Endothelial cell of umbilical vein (primary cell): ENCODE measurements around the gene PERCC1. TPM values are rescaled to one million over a fixed set of nuclear protein-coding genes. Genes with fewer than 3 reads are reported as not detected.

Experiments
- BruUV-seq: library from RNA; stranded (reverse); fragments of 400-500 nt; replicated peaks from 2 replicates; lab custom pipeline; 2021; lab: Mats Ljungman, UMichigan
- CTCF ChIA-PET: fragments of 300-600, 350-600 bp; sonication (Branson Sonifier 250); formaldehyde crosslinking; loops from one replicate; lab custom pipeline; 2021; ENCODE audit warnings: antibody characterized with exemption, inconsistent platforms; lab: Charles Lee
- POLR2A ChIA-PET: fragments of 300-600, 350-600 bp; sonication (Branson Sonifier 250); formaldehyde crosslinking; loops from one replicate; lab custom pipeline; 2021; ENCODE audit warnings: antibody characterized with exemption, inconsistent platforms; lab: Charles Lee
- DNase-seq: peaks from one replicate; pipeline ENCODE4 v3.0.0-alpha.2; 2011; ENCODE audit warnings: low read depth, low spot score
- FAIRE-seq: peaks from 2 replicates; lab custom pipeline; 2011; peaks lifted over from hg19 to GRCh38; lab: Jason Lieb, UNC
- H2AFZ ChIP-seq: 2 replicates; pipeline ENCODE4 v1.6.0; 2012; ENCODE audit warnings: low read depth, low read length, control low read depth, inconsistent platforms
- H3K27ac ChIP-seq: 2 replicates; pipeline ENCODE4 v1.5.1; 2011; ENCODE audit warnings: low read depth, mild to moderate bottlenecking, control low read depth, low read length, moderate library complexity; ENCODE audit not compliant: insufficient read depth
- H3K27me3 ChIP-seq, 2 experiments: 2 replicates each; pipeline versions ENCODE4 v1.6.0 to v1.6.1; 2011; ENCODE audit warnings: low read length in 2 of 2, mixed read lengths in 1 of 2; ENCODE audit not compliant: control insufficient read depth in 2 of 2, insufficient read depth in 2 of 2
- H3K36me3 ChIP-seq, 2 experiments: 2 replicates in 1 of 2; 3 replicates in 1 of 2; pipeline ENCODE4 v1.5.1; 2011; ENCODE audit warnings: low read length in 2 of 2, mild to moderate bottlenecking in 1 of 2, moderate library complexity in 1 of 2; ENCODE audit not compliant: control insufficient read depth in 2 of 2, insufficient read depth in 2 of 2; ENCODE audit errors: extremely low read depth in 1 of 2
- H3K4me1 ChIP-seq: 3 replicates; pipeline ENCODE4 v1.5.1; 2011; ENCODE audit warnings: mild to moderate bottlenecking, low read length; ENCODE audit not compliant: control insufficient read depth, insufficient read depth; ENCODE audit errors: extremely low read depth
- H3K4me2 ChIP-seq: 2 replicates; pipeline ENCODE4 v1.6.1; 2011; ENCODE audit warnings: low read length, control low read depth, mixed read lengths; ENCODE audit not compliant: insufficient read depth
- H3K4me3 ChIP-seq, 3 experiments: fragments of 200-600 bp in 1 of 3; sonication (generic), shearing (Covaris generic) in 1 of 3; replicated peaks in 1 of 3; 2 replicates each; pipeline ENCODE4 v1.5.1; 2011 to 2016; ENCODE audit warnings: control low read depth in 3 of 3, low read length in 3 of 3, mild to moderate bottlenecking in 2 of 3, inconsistent platforms in 1 of 3, low read depth in 1 of 3, moderate library complexity in 1 of 3; ENCODE audit not compliant: insufficient read depth in 1 of 3
- H3K79me2 ChIP-seq: 2 replicates; pipeline ENCODE4 v1.6.0; 2012; ENCODE audit warnings: low read length, inconsistent platforms; ENCODE audit not compliant: control insufficient read depth, insufficient read depth
- H3K9ac ChIP-seq: replicated peaks from 2 replicates; pipeline ENCODE3; 2011; ENCODE audit warnings: low read length, control low read depth; ENCODE audit not compliant: insufficient read depth; ENCODE audit errors: extremely low read depth
- H3K9me1 ChIP-seq: replicated peaks from 3 replicates; pipeline ENCODE4 v1.6.0; 2011; ENCODE audit warnings: mild to moderate bottlenecking, low read length; ENCODE audit not compliant: control insufficient read depth, insufficient read depth; ENCODE audit errors: extremely low read depth
- H3K9me3 ChIP-seq: replicated peaks from 2 replicates; pipeline ENCODE4 v1.5.1; 2012; ENCODE audit warnings: low read length, inconsistent platforms; ENCODE audit not compliant: control insufficient read depth, insufficient read depth
- H4K20me1 ChIP-seq: replicated peaks from 2 replicates; pipeline ENCODE3; 2011; ENCODE audit warnings: mild to moderate bottlenecking, low read length; ENCODE audit not compliant: control insufficient read depth, insufficient read depth; ENCODE audit errors: extremely low read depth
- EZH2 ChIP-seq: IDR thresholded peaks from 2 replicates; pipeline ENCODE4 v1.6.1; 2012; ENCODE audit warnings: borderline replicate concordance, low read depth, mild to moderate bottlenecking, moderate library complexity, low read length, inconsistent platforms; ENCODE audit not compliant: severe bottlenecking
- FOS ChIP-seq: IDR thresholded peaks from 2 replicates; pipeline ENCODE4 v1.6.1; 2011; ENCODE audit warnings: mild to moderate bottlenecking, low read length, moderate library complexity, borderline replicate concordance; ENCODE audit not compliant: insufficient read depth
- GATA2 ChIP-seq: IDR thresholded peaks from 2 replicates; pipeline ENCODE4 v1.7.0; 2011; ENCODE audit warnings: low read depth, mild to moderate bottlenecking, moderate library complexity, mixed read lengths, low read length; ENCODE audit not compliant: insufficient read length, insufficient read depth
- JUN ChIP-seq: IDR thresholded peaks from 2 replicates; pipeline ENCODE4 v1.6.1; 2011; ENCODE audit warnings: borderline replicate concordance, low read depth; ENCODE audit not compliant: insufficient read length, insufficient read depth
- MYC ChIP-seq: IDR thresholded peaks from one replicate; pipeline ENCODE4 v1.6.1; 2011; ENCODE audit warnings: mild to moderate bottlenecking, low read depth, low read length
- POLR2A ChIP-seq: IDR thresholded peaks from 2 replicates; pipeline ENCODE4 v1.6.1; 2012; ENCODE audit warnings: low read depth, mild to moderate bottlenecking, control low read depth, low read length
- POLR2AphosphoS5 ChIP-seq: IDR thresholded peaks from 2 replicates; pipeline ENCODE4 v1.6.1; 2012; ENCODE audit warnings: low read depth, mild to moderate bottlenecking, control low read depth, low read length, moderate library complexity; ENCODE audit not compliant: insufficient read depth
- dilution Hi-C: fragments of 300-500 bp; cut with MboI; formaldehyde crosslinking; loops from one replicate; pipeline ENCODE4 v1.15.0; 2019; ENCODE audit warnings: low sequenced_read_pairs; ENCODE audit not compliant: extremely low pct_ligation_motif_present
- intact Hi-C: fragments of 100-400 bp; cut with micrococcal nuclease; formaldehyde crosslinking; loops from one replicate; pipeline ENCODE4 v1.10.0; 2022
- polyA plus RNA-seq, 4 experiments: library from polyadenylated mRNA; depleted of rRNA in 3 of 4; stranded (reverse) in 3 of 4; unstranded in 1 of 4; fragments of >200 nt; gene quantifications; 2 replicates each; pipeline versions ENCODE4 v1.2.1 to v1.2.3, GENCODE V29; 2011 to 2012; ENCODE audit warnings: missing spikeins in 1 of 4
- total RNA-seq: library from RNA; stranded (reverse); gene quantifications from 2 replicates; pipeline ENCODE4 v1.2.3, GENCODE V29; 2021
- TF ChIP-seq, protein P1 (sequence below), 2 donors: IDR thresholded peaks; 1 replicate in 1 of 2; 2 replicates in 1 of 2; pipeline ENCODE4 v1.5.1; 2011; ENCODE audit warnings: low read length in 2 of 2, mild to moderate bottlenecking in 2 of 2, moderate library complexity in 2 of 2, control low read depth in 1 of 2, inconsistent platforms in 1 of 2, low read depth in 1 of 2; ENCODE audit not compliant: insufficient read depth in 1 of 2; ENCODE audit errors: extremely low read depth in 1 of 2
- TF ChIP-seq, protein P2 (sequence below): IDR thresholded peaks from 2 replicates; pipeline ENCODE4 v1.6.1; 2011; ENCODE audit not compliant: insufficient read depth, insufficient read length

PERCC1 gene
- total and polyA plus RNA-seq, 2 donors (not counting 3 experiments of a cell fraction or from before 2014, with no cell fraction given) = not detected

DNA sequence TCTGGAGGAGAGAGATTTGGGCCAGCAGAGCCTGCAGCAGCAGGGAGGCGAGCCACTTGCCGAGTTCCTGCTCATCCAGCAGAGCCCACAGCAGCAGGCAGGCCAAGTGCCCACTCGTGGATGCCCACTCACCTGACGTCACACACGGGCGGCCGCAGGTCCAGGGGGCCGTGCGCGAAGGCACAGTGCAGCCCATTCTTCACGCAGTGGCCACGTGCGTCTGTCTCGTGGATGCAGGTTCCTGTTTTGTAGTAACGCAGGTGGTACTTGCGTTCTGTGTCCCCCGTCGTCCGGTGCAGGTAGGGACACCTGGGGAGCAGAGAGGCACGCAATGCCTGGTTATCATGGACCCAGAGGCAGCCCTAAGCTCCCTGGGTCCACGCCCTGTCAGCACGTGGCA lies 27.8 kb upstream of the PERCC1 start:
- H4K20me1 ChIP-seq = no peaks in the 10 kb centered on the region
- dilution Hi-C loops (no loop called here), intact Hi-C loops (loop anchor here (10.0 kb wide), 1 partner anchor 98 kb away; the partner anchor contains the start of gene UBE2I)
- H3K4me1 ChIP-seq = no peaks in the 10 kb centered on the region
- no peak overlapping the region for H3K4me2 ChIP-seq
- peaks cover 0 to 22% of the 10 kb centered on the region in 2 experiments for H3K36me3 ChIP-seq
- no peaks in the 10 kb centered on the region for H3K27me3 ChIP-seq
- no peaks in the 10 kb centered on the region for H3K79me2 ChIP-seq
- DNase-seq = no peak
- H3K4me3 ChIP-seq = no peak overlapping the region
- BruUV-seq = no TSS peak
- H3K27ac ChIP-seq = no peak overlapping the region
- no peak overlapping the region for H2AFZ ChIP-seq
- no peaks in the 10 kb centered on the region for H3K9me3 ChIP-seq
- TF ChIP-seq, protein P1, sequence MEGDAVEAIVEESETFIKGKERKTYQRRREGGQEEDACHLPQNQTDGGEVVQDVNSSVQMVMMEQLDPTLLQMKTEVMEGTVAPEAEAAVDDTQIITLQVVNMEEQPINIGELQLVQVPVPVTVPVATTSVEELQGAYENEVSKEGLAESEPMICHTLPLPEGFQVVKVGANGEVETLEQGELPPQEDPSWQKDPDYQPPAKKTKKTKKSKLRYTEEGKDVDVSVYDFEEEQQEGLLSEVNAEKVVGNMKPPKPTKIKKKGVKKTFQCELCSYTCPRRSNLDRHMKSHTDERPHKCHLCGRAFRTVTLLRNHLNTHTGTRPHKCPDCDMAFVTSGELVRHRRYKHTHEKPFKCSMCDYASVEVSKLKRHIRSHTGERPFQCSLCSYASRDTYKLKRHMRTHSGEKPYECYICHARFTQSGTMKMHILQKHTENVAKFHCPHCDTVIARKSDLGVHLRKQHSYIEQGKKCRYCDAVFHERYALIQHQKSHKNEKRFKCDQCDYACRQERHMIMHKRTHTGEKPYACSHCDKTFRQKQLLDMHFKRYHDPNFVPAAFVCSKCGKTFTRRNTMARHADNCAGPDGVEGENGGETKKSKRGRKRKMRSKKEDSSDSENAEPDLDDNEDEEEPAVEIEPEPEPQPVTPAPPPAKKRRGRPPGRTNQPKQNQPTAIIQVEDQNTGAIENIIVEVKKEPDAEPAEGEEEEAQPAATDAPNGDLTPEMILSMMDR (IDR thresholded peaks at IDR 0.05; ENCODE audit: extremely low read depth in 1 of 2, insufficient read depth in 1 of 2, low read depth in 1 of 2, low read length in 2 of 2) = no peak
- no peak for TF ChIP-seq POLR2AphosphoS5
- no peak for TF ChIP-seq JUN
- TF ChIP-seq MYC = no peak
- no peak for TF ChIP-seq FOS
- TF ChIP-seq, protein P2, sequence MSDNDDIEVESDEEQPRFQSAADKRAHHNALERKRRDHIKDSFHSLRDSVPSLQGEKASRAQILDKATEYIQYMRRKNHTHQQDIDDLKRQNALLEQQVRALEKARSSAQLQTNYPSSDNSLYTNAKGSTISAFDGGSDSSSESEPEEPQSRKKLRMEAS = no peak
- TF ChIP-seq EZH2 = no peak
- no peak for TF ChIP-seq GATA2
- TF ChIP-seq POLR2A = no peak
- no peaks in the 10 kb centered on the region for H3K9me1 ChIP-seq
- ChIA-PET POLR2A (no interaction called here), CTCF (no interaction called here)
- H3K9ac ChIP-seq = no peak overlapping the region
- FAIRE-seq = no peak
